Right lobe of liver (tissue), 4 donors: Measurements from ENCODE around the gene SNRPA1.

Source experiments
- POLR2A ChIP-seq: fragments of 450-650 bp; IDR thresholded peaks from one replicate; pipeline ENCODE4 v1.6.1; 2017; ENCODE audit warnings: antibody characterized with exemption, mild to moderate bottlenecking
- TF ChIP-seq, protein P1 (sequence below), 4 donors: fragments of 200-600 bp in 3 of 4; fragments of 450-650 bp in 1 of 4; IDR thresholded peaks; one replicate each; pipeline versions ENCODE4 v1.5.1 to v1.8.0; 2016 to 2022; ENCODE audit warnings: antibody characterized with exemption in 4 of 4, mild to moderate bottlenecking in 2 of 4
- donor health status: DM: no; HTN: no; CAD: no.
- donor health status: DM: no; HTN: no; CAD: no.
- donor health status: DM: no; HTN: yes; CAD: no.

DNA sequence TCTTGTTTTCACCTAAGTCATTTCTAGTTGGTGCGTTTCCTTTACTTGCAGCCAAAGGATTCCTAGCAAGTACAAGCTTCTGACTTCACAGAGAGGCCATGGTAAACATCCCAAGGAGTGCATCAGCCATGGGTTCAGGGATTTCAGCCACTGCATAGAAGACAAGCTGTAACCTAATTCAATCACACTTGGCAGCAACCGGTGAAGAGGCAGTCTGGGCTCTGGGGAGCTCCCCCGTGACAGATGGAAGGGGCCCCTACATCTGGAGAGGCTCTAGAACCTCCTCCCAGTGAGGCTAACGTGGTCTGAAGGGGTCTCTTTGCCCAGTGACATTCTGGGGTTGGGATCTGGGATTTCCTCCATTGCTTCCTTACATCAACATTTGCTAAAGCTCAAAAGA, 8.4 kb upstream of the SNRPA1 start:
- TF ChIP-seq, protein P1, sequence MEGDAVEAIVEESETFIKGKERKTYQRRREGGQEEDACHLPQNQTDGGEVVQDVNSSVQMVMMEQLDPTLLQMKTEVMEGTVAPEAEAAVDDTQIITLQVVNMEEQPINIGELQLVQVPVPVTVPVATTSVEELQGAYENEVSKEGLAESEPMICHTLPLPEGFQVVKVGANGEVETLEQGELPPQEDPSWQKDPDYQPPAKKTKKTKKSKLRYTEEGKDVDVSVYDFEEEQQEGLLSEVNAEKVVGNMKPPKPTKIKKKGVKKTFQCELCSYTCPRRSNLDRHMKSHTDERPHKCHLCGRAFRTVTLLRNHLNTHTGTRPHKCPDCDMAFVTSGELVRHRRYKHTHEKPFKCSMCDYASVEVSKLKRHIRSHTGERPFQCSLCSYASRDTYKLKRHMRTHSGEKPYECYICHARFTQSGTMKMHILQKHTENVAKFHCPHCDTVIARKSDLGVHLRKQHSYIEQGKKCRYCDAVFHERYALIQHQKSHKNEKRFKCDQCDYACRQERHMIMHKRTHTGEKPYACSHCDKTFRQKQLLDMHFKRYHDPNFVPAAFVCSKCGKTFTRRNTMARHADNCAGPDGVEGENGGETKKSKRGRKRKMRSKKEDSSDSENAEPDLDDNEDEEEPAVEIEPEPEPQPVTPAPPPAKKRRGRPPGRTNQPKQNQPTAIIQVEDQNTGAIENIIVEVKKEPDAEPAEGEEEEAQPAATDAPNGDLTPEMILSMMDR (IDR thresholded peaks at IDR 0.05): no peak
- no peak for TF ChIP-seq POLR2A
